ENCODE measurements around the gene TFF1.
A peak's percentile ranks its signal among the peaks of the same experiment; 100 is the strongest.
"Not testable (repeated sequence)": the region's sequence is repeated elsewhere in the genome, so short reads cannot be mapped to it uniquely, and the experiment has no call there.

TFF1 gene

DNA sequence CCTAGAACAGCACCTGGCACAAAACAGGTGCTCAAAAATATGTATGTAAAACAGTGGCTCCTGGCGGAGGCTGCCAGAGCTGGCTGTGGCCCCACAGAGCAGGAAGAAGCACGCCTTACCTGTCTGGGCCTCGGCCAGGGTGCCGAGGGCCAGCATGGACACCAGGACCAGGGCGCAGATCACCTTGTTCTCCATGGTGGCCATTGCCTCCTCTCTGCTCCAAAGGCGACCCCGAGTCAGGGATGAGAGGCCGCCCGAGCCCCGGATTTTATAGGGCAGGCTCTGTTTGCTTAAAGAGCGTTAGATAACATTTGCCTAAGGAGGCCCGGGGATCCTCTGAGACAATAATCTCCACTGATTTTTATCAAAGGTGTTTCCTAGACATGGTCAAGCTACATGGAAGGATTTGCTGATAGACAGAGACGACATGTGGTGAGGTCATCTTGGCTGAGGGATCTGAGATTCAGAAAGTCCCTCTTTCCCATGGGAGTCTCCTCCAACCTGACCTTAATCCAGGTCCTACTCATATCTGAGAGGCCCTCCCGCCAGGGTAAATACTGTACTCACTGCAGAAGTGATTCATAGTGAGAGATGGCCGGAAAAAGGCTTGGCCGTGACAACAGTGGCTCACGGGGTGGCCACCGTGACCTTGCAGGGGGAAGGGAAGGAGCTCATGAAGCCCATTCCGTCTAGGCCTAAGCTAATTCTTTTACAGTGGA, at the start of gene TFF1:
TSS of gene TFF1 (minus strand) at position 244 of the 719 bp plus-strand sequence. CDS start at position 204, 40 bp downstream.
- DNase-seq (ENCODE audit: low spot score), result peak; percentile 80
- FAIRE-seq, result peak; percentile 76

DNA sequence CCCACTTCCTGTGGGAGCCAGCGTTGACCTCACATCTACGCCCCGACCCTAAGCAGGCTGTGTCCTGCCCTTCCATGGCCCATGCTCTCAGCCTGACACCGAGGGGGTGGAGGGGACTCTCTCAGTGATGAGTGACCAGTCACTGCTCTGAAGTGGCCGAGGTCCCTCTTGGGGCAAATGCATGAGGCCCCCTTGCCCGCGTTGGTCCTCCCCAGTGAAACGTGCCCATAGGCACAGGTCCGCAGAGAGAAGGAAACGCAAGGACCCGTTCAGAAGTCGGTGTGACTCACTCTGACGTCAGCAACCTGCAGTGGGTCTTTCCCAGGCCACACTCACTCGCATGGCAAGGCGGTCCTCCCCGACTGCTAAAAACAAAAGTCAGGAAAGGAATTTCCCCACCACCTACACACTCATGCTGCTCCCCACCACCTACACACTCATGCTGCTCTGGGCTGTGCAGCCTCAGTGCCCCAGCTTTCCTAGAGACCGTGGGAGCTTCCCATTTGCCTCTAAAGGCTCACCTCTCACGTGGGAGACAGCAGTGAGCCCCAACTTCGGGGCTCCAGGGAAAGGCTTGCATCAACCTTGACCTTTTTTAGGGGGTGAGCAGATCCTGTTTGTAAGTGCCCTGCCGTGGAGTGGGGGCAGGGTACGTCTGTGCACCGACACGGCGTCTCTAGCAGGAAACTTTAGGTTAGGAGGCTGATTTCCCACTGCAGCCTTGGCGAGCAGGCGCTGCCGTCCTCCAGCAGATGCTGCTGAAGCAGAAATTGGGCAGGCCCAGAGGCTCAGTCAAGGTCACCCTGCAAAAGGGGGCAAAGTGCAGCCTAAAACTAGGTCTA, 48.8 kb upstream of the TFF1 start:
- FAIRE-seq, result no peak
- peak; percentile 68 for DNase-seq (ENCODE audit: low spot score)

GRCh38 chr21:42414553-42414927, 48.2 kb upstream of the TFF1 start:
- no peak for FAIRE-seq
- DNase-seq (ENCODE audit: low spot score), result no peak

GRCh38 chr21:42414066-42414465, 47.7 kb upstream of the TFF1 start:
- DNase-seq (ENCODE audit: low spot score) (no peak), FAIRE-seq (no peak)

DNA sequence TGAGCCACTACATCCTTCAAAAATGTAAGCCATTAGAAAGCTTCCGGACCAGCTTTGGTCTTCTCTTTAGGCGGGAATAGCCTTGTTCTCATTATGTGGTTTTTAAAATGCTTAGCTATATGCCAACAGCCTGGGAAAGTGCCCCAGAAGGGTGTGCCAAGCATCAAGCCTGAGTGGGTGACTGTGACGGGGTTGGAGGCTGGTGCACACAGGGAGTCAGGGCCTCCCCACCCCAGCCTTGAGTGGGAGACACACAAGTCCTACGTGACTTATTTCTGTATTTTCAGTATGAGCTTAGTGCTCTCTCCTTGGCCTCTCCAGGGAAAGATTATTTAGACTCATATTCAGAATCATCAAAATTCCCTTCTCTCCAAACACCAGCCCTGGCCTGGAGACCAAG, 47.2 kb upstream of the TFF1 start:
- DNase-seq (ENCODE audit: low spot score) (no peak), FAIRE-seq (no peak)

GRCh38 chr21:42413093-42413492, 46.8 kb upstream of the TFF1 start:
- DNase-seq (ENCODE audit: low spot score) (no peak), FAIRE-seq (no peak)

- FAIRE-seq (no peak), DNase-seq (ENCODE audit: low spot score) (no peak)
These were observed 46.2 kb upstream of the TFF1 start for GRCh38 chr21:42412636-42412933.

DNA sequence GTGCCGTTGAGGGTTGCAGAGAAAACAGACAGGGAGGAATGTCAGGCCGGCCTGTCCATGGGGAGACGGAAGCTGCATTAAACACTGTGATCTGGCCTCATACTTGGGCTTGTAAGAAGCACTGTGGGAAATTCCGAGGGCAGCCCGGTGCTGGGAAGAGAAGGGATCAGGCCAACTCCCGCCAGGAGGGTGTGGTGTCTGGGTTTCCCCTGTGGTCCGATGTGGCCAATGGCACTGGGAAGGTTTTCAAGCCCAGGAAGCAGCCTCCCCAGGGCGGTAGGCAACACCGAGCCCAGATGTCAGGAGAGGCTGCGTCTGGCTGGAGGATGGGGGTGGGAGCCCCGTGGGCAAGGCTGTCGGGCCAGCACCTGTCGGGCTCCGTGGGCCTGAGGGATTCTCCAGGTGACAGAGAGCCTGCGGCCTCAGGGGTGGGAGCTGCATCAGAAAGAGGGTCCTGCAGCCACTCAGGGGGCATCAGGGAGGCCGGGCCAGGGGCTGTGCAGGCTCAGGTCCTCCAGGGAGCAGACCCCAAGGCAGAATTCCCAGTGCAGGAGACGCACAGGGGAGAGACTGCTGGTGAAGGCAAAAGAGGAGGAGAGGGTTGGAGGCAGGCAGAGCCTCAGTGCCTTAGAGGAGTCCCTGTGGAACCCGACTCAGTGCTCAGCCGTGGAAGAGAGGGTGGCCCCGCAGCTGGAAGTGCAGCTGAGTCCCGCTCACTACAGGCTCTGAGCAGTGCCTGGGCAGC, 45.7 kb upstream of the TFF1 start:
- DNase-seq (ENCODE audit: low spot score) (no peak), FAIRE-seq (no peak)

DNA sequence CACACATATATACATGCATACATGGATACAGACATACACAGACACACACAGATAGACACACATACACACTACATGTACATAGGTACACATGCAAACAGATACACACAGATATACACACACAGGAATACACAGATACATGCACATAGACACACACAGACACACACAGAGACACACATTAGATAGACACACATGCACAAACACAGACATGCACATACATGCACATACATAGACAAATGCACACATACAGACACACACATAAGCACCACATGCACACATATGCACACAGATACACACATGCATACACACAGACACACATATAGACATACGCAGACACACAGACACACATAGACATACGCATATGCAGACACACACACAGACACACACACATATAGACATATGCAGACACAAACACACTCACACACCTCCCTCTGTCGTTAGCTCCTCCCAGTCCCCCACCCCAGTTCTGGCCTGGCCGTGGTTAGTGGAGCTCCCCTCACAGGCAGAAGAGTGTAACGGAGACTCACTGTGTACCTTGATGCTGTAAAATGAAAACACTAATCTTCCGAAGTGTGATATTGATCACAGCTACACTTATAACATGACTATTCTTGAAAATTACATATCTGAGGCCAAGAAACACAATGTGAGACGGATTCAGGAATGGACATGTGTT, 45.0 kb upstream of the TFF1 start:
- FAIRE-seq (no peak), DNase-seq (ENCODE audit: low spot score) (no peak)

DNA sequence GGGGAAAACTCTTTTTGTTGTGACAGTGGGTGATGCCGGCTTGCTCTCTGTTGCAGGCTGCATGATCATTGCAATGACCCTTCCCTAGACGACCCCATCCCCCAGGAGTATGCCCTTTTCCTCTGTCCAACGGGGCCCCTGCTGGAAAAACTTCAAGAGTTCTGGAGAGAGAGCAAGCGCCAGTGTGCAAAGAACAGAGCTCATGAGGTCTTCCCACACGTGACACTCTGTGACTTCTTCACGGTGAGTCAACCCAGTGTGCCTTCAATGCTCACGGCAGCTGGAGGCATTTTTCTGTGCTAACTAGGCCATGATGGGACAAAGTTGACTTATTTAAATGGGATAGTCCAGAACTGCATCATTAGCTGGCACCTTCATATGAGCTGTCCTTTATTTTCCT, 43.0 kb upstream of the TFF1 start:
- FAIRE-seq, result no peak
- no peak for DNase-seq (ENCODE audit: low spot score)

- DNase-seq (ENCODE audit: low spot score); FAIRE-seq: not testable (repeated sequence)
These were observed 42.4 kb upstream of the TFF1 start for GRCh38 chr21:42408718-42409117.

DNA sequence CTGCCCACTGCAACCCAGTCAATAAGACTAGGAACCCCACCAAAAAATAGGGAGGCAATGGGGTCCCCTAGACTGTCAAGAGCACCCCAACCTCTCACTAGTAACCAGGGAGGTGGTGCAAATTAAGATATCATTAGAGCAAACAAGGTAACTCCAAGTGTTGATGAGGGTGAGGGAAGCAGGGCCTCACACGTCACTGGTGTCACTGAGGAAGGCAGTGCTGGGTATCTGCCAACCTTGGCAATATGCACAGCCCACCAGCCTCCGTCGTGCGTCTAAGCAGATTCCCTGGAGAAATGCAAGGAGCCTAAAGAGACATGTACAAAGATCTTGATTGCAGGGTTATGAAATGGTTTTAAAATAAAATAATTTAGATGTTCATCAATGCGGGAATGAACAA, 41.1 kb upstream of the TFF1 start:
- DNase-seq (ENCODE audit: low spot score) (no peak), FAIRE-seq (no peak)

DNA sequence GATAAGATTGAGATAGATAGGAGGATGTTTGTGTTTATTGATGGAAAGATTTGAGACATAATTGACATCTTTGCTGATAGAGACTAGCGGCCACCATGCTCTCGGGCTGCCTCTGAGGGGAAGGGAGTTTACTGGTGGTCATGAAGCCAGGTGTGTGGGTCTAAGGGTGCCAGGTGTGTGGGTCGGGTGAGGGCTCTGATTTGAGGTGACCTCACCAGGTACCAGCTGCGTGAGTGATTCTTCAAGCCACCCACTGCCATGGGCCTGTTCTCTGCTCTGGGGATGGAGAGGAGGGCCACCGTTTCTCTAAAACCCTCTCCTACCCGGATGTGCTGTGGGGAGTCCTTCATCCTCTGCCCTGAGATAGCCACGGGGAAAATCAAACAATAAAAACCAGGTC, 40.5 kb upstream of the TFF1 start:
- DNase-seq (ENCODE audit: low spot score) (no peak), FAIRE-seq (no peak)

GRCh38 chr21:42406201-42406621, 39.9 kb upstream of the TFF1 start:
- FAIRE-seq (no peak), DNase-seq (ENCODE audit: low spot score) (no peak)

DNA sequence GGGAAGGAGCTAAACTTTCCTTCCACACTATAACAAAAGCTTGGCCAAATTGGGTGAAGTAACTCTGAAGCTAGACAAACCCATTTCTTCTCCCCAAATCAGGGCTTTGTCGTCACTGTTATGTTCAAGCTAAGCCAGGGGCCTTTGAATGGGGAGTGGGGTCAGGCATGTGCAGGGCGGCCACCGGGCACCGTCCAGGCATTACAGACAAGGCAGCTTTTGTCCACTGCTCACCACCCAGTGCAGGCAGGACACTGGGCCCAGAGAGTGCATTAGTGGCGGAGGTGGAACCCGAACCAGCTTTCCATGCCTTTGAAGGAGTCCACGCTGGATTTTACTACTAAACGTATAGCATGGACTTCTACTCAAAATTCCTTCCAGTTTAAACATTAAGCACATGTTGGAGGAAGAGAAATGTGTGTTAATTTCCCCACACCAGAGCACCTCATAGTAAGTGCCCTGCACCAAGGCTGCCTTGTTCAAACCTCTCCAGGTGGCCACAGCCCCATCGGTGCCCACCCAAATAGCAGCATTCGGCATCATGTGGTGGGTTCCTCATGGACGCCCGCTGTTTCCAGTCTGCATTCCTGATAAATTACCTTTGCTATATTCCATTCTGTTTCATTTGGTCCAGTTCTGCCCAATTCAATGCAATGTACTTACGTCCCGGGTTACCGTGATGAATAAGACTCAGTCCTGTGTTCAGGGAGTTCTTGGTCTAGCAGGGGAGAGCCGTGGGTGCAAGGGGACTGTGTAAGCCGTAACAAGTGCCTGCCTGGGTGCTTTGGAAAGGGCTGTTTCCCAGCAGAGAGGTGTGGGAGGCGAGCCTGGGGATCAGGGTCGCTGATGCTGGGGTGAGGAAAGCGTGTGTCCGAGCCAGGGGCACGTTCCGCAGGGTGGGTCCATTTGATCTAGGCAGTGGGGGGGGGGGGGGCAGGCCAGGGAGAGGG, 39.0 kb upstream of the TFF1 start:
- no peak for FAIRE-seq
- no peak for DNase-seq (ENCODE audit: low spot score)

- no peak for FAIRE-seq
- no peak for DNase-seq (ENCODE audit: low spot score)
These were observed 38.2 kb upstream of the TFF1 start for GRCh38 chr21:42404539-42404938.

- DNase-seq (ENCODE audit: low spot score) (no peak), FAIRE-seq (no peak)
These were observed 37.4 kb upstream of the TFF1 start, which contains the start of gene UBASH3A for GRCh38 chr21:42403611-42404231. UBASH3A (plus strand) TSS chr21:42403902; CDS start chr21:42403946, 44 bp downstream.

GRCh38 chr21:42401820-42402251, 35.5 kb upstream of the TFF1 start:
- DNase-seq (ENCODE audit: low spot score) (no peak), FAIRE-seq (no peak)

DNA sequence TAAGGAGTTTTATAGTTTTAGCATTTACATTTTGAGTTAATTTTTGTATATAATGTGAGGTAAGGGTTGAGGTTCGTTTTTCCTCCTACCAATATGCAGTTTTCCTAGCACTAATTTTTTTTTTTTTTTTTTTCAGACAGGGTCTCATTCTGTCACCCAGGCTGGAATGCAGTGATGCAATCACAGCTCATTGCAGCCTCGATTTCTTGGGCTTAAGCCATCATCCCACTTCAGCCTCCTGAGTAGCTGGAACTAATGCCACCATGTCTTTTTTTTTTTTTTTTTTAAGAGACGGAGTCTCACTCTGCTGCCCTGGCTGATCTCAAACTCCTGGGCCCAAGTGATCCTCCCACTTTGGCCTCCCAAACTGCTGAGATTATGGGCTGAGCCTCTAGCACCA, 34.8 kb upstream of the TFF1 start:
- FAIRE-seq, result no peak

DNA sequence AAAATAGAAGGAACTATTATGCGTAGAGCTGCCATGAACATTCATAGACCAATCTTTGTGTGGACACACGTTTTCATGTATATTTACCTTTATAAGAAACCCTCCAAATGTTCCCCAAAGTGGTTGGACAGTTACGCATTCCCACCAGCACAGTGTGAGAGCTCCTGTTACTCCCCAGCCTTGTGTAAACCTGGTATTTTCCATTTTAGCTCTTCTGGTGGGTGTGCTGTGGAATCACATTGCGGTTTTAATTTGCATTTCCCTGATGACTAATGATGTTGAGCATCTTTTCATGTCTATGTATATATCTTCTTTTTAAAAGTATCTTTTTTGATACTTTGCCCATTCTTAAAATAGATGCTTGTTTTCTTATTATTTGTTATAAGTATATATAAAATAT, 34.2 kb upstream of the TFF1 start:
- FAIRE-seq (no peak), DNase-seq (ENCODE audit: low spot score) (no peak)

More for the DNA sequence above, 34.8 kb upstream of the TFF1 start:
- DNase-seq (ENCODE audit: low spot score), result no peak
